PFSK-1 (cell line): ENCODE data around the gene EGLN2.

Experiments
- FOXP2 ChIP-seq: optimal IDR thresholded peaks from 2 replicates; pipeline ENCODE3; 2011; ENCODE audit warnings: borderline replicate concordance, control low read depth, inconsistent platforms; ENCODE audit not compliant: insufficient read depth; ENCODE audit errors: extremely low read length, extremely low read depth
- POLR2AphosphoS5 ChIP-seq: IDR thresholded peaks from 2 replicates; pipeline ENCODE4 v1.6.1; 2012; ENCODE audit warnings: low read depth, mild to moderate bottlenecking, control low read depth, low read length, moderate library complexity
- SIN3A ChIP-seq: IDR thresholded peaks from 2 replicates; pipeline ENCODE4 v1.6.1; 2012; ENCODE audit warnings: mild to moderate bottlenecking, low read length, moderate library complexity, borderline replicate concordance; ENCODE audit not compliant: insufficient read depth
- TAF1 ChIP-seq: IDR thresholded peaks from 2 replicates; pipeline ENCODE4 v1.6.1; 2012; ENCODE audit warnings: low read length, control low read depth, borderline replicate concordance; ENCODE audit not compliant: insufficient read depth
- TF ChIP-seq, protein P1 (sequence below), 2 experiments: IDR thresholded peaks; 2 replicates each; pipeline versions ENCODE4 v1.6.1 to v1.8.0; 2011 to 2012; ENCODE audit warnings: low read depth in 2 of 2, low read length in 2 of 2, control low read depth in 1 of 2, inconsistent platforms in 1 of 2, mild to moderate bottlenecking in 1 of 2, moderate library complexity in 1 of 2; ENCODE audit not compliant: insufficient read depth in 1 of 2

EGLN2 gene

GRCh38 chr19:40754611-40755247 lies 44.3 kb upstream of the EGLN2 start:
- TF ChIP-seq, protein P1, sequence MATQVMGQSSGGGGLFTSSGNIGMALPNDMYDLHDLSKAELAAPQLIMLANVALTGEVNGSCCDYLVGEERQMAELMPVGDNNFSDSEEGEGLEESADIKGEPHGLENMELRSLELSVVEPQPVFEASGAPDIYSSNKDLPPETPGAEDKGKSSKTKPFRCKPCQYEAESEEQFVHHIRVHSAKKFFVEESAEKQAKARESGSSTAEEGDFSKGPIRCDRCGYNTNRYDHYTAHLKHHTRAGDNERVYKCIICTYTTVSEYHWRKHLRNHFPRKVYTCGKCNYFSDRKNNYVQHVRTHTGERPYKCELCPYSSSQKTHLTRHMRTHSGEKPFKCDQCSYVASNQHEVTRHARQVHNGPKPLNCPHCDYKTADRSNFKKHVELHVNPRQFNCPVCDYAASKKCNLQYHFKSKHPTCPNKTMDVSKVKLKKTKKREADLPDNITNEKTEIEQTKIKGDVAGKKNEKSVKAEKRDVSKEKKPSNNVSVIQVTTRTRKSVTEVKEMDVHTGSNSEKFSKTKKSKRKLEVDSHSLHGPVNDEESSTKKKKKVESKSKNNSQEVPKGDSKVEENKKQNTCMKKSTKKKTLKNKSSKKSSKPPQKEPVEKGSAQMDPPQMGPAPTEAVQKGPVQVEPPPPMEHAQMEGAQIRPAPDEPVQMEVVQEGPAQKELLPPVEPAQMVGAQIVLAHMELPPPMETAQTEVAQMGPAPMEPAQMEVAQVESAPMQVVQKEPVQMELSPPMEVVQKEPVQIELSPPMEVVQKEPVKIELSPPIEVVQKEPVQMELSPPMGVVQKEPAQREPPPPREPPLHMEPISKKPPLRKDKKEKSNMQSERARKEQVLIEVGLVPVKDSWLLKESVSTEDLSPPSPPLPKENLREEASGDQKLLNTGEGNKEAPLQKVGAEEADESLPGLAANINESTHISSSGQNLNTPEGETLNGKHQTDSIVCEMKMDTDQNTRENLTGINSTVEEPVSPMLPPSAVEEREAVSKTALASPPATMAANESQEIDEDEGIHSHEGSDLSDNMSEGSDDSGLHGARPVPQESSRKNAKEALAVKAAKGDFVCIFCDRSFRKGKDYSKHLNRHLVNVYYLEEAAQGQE (IDR thresholded peaks at IDR 0.05; ENCODE audit: insufficient read depth in 1 of 2, low read depth in 2 of 2, low read length in 2 of 2) = no peak
- no peak for TF ChIP-seq SIN3A
- TF ChIP-seq POLR2AphosphoS5 = no peak
- TF ChIP-seq TAF1 = no peak
- no peak for TF ChIP-seq FOXP2

DNA sequence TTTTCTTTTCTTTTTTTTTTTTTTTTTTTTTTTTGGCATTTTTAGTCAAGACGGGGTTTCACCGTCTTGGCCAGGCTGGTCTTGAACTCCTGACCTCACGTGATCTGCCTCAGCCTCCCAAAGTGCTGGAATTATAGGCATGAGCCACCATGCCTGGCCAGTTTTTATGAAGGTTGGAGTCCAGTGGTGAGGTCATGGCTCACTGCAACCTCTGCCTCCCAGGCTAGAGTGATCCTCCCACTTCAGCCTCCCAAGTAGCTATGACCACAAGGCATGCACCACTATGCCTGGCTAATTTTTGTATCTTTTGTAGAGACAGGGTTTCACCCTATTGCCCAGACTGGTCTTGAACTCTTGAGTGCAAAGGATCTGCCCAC lies 43.8 kb upstream of the EGLN2 start:
- TF ChIP-seq POLR2AphosphoS5 (no peak), SIN3A (no peak), TAF1 (no peak), FOXP2 (no peak)
- TF ChIP-seq, protein P1 (IDR thresholded peaks at IDR 0.05; ENCODE audit: insufficient read depth in 1 of 2, low read depth in 2 of 2, low read length in 2 of 2) = no peak

- no peak for TF ChIP-seq SIN3A
- no peak for TF ChIP-seq FOXP2
These were observed 43.2 kb upstream of the EGLN2 start for GRCh38 chr19:40755791-40756190.

DNA sequence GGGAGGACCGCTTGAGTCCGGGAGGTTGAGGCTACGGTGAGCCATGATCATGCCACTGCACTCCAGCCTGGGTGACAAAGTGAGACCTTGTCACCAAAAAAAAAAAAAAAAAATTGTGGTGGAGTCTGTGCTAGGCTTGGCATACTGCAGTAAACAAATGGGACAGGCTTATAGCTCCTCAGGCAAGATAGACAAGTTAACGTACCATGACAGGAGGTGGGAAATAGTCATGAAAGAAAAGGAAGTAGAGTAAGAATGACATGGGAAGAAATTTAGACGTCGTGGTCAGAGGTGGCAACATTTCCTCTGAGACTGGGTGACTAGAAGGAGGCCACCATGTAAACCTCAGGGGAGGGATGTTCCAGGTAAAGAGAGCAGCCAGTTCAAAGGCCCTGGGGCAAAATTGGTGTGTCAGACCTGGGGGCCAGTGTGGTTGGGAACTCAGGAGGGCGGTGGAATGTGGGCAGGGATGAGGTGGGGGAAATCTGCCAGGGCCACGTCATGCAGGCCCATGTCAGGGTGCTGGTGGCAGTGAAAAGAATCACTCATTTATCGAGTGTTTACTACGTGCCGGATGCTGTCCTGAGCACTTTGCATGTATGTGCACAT lies 42.4 kb upstream of the EGLN2 start:
- TF ChIP-seq, protein P1 (IDR thresholded peaks at IDR 0.05; ENCODE audit: insufficient read depth in 1 of 2, low read depth in 2 of 2, low read length in 2 of 2) = no peak
- TF ChIP-seq TAF1 (no peak), FOXP2 (no peak)

- TF ChIP-seq TAF1 (no peak), FOXP2 (no peak), SIN3A (no peak), POLR2AphosphoS5 (no peak)
- TF ChIP-seq, protein P1 (IDR thresholded peaks at IDR 0.05; ENCODE audit: insufficient read depth in 1 of 2, low read depth in 2 of 2, low read length in 2 of 2) = no peak
These were observed 40.5 kb upstream of the EGLN2 start for GRCh38 chr19:40758491-40758890.
